HG03439 (cell line): ENCODE data around the gene SFT2D2.

ENCODE experiments used
- ATAC-seq: cut with Tn5 transposase; IDR thresholded peaks from one replicate; pipeline ENCODE4 v1.9.1; 2021; ENCODE audit warnings: mild to moderate bottlenecking, moderate library complexity; ENCODE audit not compliant: unreplicated experiment

SFT2D2 gene

GRCh38 chr1:168263130-168263529 is 37.3 kb downstream of the SFT2D2 start:
- no peak for ATAC-seq

DNA sequence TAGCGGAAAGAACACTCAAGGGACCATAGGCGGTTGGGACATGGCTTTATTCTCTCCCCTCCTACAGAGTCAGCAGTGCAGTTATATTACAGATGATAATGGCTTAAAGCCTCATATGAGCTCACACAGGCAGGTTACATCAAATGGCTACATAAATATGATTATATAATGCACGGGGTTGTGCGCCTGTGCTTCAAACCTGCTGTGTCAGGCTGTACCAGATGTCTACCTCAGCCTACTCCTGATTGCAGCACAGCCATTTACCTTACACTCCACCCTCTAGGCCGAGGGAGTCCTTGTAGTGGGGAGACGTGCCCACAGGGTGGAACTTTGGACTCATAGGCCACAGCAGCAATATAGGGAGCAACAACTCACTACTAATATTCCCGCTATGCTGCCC is 38.5 kb downstream of the SFT2D2 start:
- ATAC-seq: no peak

- ATAC-seq: no peak
Measured at GRCh38 chr1:168265596-168265995, 39.8 kb downstream of the SFT2D2 start.

GRCh38 chr1:168266644-168267186 is 40.9 kb downstream of the SFT2D2 start:
- no peak for ATAC-seq

GRCh38 chr1:168271636-168272035 is 45.8 kb downstream of the SFT2D2 start:
- ATAC-seq: no peak

DNA sequence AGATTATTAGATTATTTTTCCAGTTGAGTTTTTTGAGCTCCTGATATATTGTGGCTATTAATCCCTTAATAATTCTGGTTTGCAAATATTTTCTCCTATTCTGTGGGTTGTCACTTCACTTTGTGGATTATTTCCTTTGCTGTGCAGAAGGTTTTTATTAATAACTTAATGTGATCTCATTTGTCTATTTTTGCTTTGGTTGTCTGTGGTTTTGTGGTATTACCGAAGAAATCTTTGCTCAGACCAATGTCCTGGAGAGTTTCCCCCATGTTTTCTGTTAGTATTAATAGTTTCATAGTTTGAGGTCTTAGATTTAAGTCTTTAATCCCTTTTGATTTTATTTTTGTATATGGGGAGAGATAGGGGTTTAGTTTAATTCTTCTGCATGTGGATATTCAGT is 47.8 kb downstream of the SFT2D2 start:
- no peak for ATAC-seq

- ATAC-seq: no peak
Measured at GRCh38 chr1:168279253-168279652, 53.4 kb downstream of the SFT2D2 start.

GRCh38 chr1:168280296-168280927 is 54.6 kb downstream of the SFT2D2 start, which contains the start of gene TBX19:
Gene TBX19 (plus strand): TSS chr1:168280877. CDS start chr1:168281091, 214 bp downstream.
- no peak for ATAC-seq

GRCh38 chr1:168281603-168282325 is 56.0 kb downstream of the SFT2D2 start:
- no peak for ATAC-seq

- no peak for ATAC-seq
Measured at GRCh38 chr1:168285521-168285790, 59.7 kb downstream of the SFT2D2 start.

GRCh38 chr1:168285971-168286927 is 60.4 kb downstream of the SFT2D2 start:
- ATAC-seq: no peak

GRCh38 chr1:168287237-168287664 is 61.4 kb downstream of the SFT2D2 start:
- ATAC-seq: no peak

- ATAC-seq: no peak
Measured at GRCh38 chr1:168288311-168289052, 62.7 kb downstream of the SFT2D2 start.

GRCh38 chr1:168291222-168291837 is 65.5 kb downstream of the SFT2D2 start:
- ATAC-seq: no peak

DNA sequence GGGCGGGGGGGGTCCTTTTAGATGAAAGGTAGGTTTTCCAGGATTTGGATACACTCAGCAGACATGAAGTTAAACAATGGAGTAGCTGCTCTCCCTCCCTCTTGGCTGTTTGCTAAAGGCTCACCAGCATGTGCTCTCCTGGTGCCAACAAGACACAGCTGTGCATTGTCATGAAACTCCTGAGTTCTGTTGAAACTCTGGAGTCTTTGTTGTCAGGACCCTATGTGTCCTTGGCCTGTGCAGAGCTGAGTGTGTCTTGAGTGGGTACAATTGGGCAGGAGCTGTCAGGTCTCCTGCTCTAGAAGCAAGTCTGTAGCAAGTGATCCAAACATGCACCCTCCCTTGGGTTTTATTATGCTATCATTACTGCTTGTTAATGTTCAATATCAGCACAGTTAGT is 67.6 kb downstream of the SFT2D2 start:
- no peak for ATAC-seq

GRCh38 chr1:168295411-168296114 is 69.8 kb downstream of the SFT2D2 start:
- no peak for ATAC-seq

- no peak for ATAC-seq
Measured at GRCh38 chr1:168297019-168297730, 71.4 kb downstream of the SFT2D2 start.

GRCh38 chr1:168298446-168298845 is 72.6 kb downstream of the SFT2D2 start:
- no peak for ATAC-seq

DNA sequence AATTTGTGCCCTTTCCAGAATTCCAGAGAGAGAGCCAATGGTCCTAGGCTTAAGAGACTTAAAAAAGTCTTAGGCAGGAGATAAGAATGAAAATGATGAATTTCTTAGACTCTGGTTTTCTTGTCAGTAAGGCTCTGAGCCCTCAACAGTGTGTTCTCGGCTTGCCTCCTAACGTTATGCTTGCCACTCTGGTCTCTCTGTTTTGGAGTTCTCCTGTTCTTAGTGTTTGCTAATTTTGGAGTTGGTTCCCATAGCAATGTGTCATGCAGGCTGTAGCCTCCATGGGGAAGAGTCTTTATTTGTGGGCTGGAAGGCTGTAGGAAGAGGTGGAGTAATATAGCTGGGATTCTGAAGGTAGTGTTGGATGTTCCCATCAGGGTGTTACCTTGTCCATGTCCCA is 74.8 kb downstream of the SFT2D2 start:
- no peak for ATAC-seq
